ENCODE measurements around the gene ENTPD7.
A peak's percentile ranks its signal among the peaks of the same experiment; 100 is the strongest.

Gene ENTPD7

GRCh38 chr10:99612167-99612831, 47.0 kb upstream of the ENTPD7 start (continued):
- TF ChIP-seq ZNF140 (tag by site-specific recombination; IDR thresholded peaks at IDR 0.05) (no peak), ZNF138 (tag by site-specific recombination; IDR thresholded peaks at IDR 0.05; ENCODE audit: borderline replicate concordance) (no peak), GFI1B (tag by site-specific recombination; IDR thresholded peaks at IDR 0.05) (no peak), ZNF335 (tag by site-specific recombination; conservative IDR thresholded peaks at IDR 0.05) (peak; percentile 60), WT1 (tag by site-specific recombination; IDR thresholded peaks at IDR 0.05) (no peak), ZIC2 (tag by site-specific recombination; IDR thresholded peaks at IDR 0.05) (no peak), ZBTB10 (tag by site-specific recombination; IDR thresholded peaks at IDR 0.05) (no peak), ZNF623 (tag by site-specific recombination; IDR thresholded peaks at IDR 0.05) (no peak), HOXD13 (CRISPR knock-in tag; IDR thresholded peaks at IDR 0.05; ENCODE audit: borderline replicate concordance) (no peak), ZNF830 (tag by site-specific recombination; IDR thresholded peaks at IDR 0.05; ENCODE audit: low read depth) (no peak), ZNF639 (tag by site-specific recombination; IDR thresholded peaks at IDR 0.05) (no peak), ZNF518A (tag by site-specific recombination; conservative IDR thresholded peaks at IDR 0.05; ENCODE audit: low read depth) (no peak), GLI2 (tag by site-specific recombination; IDR thresholded peaks at IDR 0.05; ENCODE audit: borderline replicate concordance, low read depth) (no peak), ELK4 (IDR thresholded peaks at IDR 0.05; ENCODE audit: borderline replicate concordance, low read depth, low read length) (no peak), ZNF658 (tag by site-specific recombination; IDR thresholded peaks at IDR 0.05) (no peak), ZBTB20 (tag by site-specific recombination; IDR thresholded peaks at IDR 0.05) (no peak), SCRT2 (tag by site-specific recombination; IDR thresholded peaks at IDR 0.05) (no peak), ZNF24 (tag by site-specific recombination; IDR thresholded peaks at IDR 0.05) (no peak), ZNF366 (tag by site-specific recombination; conservative IDR thresholded peaks at IDR 0.05) (no peak), IKZF3 (tag by site-specific recombination; IDR thresholded peaks at IDR 0.05) (peak; percentile 85), ZEB2 (tag by site-specific recombination; IDR thresholded peaks at IDR 0.05) (0 out of 2 replicates have a peak, but pooled peaks have one; percentile 25), ZNF416 (tag by site-specific recombination; IDR thresholded peaks at IDR 0.05) (no peak), ZNF76 (tag by site-specific recombination; IDR thresholded peaks at IDR 0.05; ENCODE audit: borderline replicate concordance, low read depth) (no peak), ZFP3 (tag by site-specific recombination; IDR thresholded peaks at IDR 0.05; ENCODE audit: low read depth) (no peak), MEIS1 (CRISPR knock-in tag; IDR thresholded peaks at IDR 0.05; ENCODE audit: borderline replicate concordance) (no peak), ZNF23 (tag by site-specific recombination; IDR thresholded peaks at IDR 0.05; ENCODE audit: borderline replicate concordance) (no peak), ZNF580 (tag by site-specific recombination; IDR thresholded peaks at IDR 0.05) (no peak), ZNF645 (tag by site-specific recombination; IDR thresholded peaks at IDR 0.05) (no peak), ZNF561 (tag by site-specific recombination; IDR thresholded peaks at IDR 0.05; ENCODE audit: borderline replicate concordance) (peak; percentile 23; the same call in 1 of the 2 replicates)

Data from HEK293 (cell line).